HG03558 (cell line): ENCODE results near the gene PPM1H.
A peak's percentile ranks its signal among the peaks of the same experiment; 100 is the strongest.

Experiments
- ATAC-seq: cut with Tn5 transposase; IDR thresholded peaks from one replicate; pipeline ENCODE4 v1.9.1; 2021; ENCODE audit warnings: moderate number of reproducible peaks; ENCODE audit not compliant: unreplicated experiment; ENCODE audit errors: extremely low read depth

PPM1H gene

DNA sequence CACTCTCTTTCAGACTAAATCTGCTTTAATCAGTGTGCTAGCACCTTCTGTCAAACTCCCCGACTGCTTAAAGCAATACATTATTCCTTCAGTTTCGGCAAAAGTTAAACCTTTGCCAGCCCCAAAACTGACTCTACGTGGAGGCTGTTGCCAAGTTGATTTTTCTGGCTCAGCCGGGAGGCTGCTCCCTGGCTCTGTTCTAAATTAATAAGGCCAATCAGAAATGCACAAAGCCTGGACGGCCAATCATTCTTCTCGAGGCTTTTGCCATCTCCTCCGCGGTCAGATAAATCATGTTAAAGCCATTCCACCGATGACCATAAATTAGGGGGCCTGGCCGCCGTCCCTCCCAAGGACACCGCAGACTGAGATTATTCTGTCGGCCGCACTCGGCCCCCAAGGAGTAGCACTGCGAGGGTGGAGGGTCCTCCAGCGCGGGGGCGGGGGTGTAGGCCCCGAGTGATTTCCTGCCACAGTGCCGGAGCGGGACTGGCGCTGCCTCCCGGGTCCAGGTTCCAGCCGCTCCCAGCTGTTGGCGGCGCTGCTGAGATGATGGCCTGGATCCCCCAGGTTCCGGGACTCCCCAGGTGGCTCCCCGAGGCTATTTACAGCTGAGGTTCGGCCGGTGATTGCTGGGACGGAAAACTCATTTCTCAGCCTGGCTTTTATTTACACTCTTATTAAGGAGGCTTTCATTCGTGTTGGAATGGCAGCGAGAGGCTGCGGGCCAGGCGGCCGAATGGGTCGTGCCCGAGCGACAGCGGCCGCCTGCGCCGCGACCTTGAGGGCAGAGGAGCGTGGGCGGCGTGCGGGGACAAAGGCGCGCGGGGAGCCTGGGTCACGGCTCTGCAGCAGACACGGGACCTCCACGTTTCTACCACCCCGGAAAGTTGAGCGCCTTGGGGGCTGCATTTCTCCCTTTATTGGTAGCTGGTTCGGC is 303.2 kb downstream of the PPM1H start:
- no peak for ATAC-seq

DNA sequence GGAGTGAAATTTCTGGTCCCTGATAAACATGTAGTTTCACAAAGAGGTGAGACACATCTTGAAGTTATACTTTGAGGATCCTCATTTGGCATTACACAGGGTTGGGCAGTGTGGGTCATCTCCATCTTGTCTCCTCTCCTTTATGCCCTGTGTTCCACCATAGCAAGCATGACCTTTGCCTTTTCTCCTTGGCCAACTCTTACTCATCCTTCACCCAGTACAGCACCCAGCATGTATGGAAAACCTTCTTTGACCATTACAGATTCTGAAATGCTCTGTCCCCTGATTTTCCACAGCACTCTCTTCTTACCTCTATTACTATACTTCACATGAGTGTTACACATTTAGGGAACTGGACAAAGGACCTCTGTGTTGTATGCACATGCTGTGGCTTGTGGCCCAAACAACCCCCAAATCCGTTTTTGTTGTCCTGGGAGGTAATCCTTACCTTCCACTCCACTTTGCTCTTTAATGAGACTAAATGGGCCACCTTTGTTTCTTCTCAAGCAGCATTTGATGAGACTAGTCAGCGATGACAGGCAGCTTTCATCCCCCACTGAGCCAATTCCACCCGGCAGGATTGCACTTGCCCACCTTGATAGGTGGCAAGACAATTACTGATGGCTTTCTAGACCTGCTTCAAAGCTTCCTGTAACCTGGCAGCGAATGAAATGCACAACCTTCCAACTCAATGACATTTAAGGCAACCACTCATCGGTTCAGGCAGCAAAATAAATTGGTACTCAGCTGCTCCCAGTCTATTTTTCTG is 304.8 kb downstream of the PPM1H start:
- ATAC-seq = no peak

DNA sequence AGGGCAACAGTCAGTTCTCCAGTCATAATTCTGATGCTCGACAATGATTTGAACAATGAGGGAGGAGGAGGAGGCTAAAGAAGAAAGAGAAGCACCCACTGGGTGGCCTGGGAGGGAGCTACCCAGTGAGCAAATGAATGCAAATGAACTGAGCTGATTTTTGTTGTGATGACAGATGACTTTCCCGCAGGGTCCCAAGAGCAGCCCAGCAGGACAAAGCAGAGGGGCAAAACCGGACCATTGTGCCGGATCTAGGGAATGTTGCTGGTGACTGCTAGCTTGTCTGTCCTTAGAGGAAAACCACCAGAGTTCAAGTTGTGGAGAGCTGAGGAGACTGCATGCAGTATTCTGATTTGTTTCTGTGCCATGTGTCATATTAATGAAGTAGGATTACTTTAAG is 305.5 kb downstream of the PPM1H start:
- ATAC-seq = no peak

DNA sequence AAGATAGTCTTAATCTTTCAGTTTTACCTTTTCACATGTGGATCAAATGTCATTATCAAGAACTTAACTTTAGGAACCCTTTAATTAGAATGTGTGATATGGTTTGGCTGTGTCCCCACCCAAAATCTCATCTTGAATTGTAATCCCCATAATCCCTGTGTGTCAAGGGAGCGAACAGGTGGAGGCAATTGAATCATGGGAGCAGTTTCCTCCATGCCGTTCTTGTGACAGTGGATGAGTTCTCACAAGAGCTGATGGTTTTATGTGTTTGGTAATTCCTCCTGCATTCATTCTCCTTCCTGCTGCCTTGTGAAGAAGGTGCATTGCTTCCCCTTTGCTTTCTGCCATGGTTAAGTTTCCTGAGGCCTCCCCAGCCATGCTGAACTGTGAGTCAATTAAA is 307.8 kb downstream of the PPM1H start:
- no peak for ATAC-seq

DNA sequence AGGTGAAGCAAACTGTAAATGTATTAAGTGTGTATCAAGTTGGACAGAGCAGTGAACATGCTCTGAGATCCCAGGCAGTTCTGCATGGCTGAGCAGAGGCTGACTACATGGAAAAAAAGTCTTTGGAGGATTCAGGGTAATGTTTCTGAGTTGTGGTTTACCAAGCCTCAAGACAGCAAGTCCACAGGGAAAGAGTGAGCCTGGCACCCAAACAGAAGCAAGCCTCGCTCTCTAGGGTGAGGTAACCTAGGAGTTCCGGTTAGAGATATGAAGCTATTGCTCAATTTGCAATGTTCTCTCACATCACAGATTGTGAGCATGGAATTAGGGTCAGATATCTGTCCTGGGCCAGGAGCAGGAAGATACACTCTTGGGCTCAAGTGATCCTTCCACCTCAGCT is 309.7 kb downstream of the PPM1H start:
- ATAC-seq = no peak

DNA sequence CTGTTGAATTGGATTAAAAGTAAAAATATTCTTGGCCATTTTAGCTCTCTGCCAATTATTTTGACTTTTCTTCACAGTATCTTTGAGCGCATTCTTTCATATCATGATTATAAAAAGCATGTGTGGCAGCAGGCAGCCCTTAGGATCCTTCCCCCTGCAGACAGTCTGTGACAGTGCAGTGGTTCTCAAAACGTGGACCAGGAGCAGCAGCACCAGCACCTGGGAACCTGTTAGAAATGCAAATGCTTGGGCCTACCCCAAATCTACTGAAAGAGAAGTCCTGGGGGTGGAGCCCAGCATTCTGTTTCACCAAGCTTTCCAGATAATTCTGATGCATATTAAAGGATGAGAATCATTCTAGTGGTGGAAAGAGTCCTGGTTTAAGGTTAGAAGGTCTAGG is 312.8 kb downstream of the PPM1H start:
- no peak for ATAC-seq

DNA sequence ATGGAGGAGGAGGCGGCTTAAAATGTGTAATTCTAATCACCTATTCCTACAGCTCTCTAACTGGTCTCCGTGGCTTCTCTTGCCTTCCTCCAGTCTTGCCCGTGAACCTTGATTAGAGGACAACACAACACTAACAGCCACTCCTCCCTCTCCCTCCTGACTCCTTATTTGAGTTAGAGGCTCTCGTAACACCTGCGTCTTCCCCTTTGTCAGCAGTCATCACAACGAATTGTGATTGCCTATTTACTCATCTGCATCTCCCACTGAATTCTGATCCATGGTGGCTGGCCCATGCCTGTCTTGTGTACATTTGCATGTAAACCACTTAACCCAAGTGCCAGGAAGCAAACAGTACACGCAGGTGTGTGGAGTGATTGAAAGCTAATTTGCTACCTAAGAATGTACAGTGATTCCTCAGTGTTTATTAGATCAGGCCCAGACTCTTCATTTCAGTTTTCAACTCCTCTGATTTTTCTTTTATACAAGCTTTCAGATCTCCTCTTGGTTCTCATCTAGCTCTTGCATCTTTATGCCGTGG is 313.8 kb downstream of the PPM1H start:
- ATAC-seq = no peak

DNA sequence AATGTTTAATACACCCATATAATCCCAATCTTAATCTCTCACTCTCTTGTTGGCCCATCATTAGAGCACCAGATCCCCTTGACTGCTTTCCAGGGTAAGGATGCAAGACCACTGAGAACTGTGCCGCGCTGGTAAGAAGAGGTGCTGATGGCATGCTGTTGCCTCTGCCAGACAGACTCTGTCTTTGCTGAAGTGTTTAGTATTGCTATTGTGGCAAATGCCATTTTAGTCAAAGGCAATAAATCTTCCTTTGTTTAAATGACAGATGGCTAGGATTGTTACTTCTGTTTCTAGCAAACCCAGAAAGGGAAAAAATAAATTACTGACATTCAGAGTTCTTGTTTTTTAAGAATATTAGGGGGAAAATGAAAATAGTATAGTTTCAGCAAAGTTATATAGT is 316.0 kb downstream of the PPM1H start:
- ATAC-seq = no peak

DNA sequence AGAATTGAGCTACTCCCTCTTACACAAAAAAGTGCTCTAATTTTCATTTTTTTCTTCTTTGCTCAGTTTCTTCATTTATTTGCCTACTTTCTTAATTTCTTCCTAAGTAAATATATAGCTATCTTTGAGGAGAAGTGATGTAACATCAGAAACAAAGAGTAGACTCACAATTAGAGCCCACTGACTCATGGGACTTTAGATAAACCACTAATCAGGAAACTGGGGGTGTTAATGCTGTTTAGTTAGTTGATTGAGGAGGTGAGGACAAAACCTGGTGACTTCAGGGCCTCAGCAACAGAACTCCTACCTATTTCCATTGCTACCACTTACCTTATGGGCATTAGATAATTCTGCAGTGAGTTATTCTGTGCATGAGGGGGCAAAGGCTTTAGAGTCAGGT is 316.6 kb downstream of the PPM1H start:
- no peak for ATAC-seq

DNA sequence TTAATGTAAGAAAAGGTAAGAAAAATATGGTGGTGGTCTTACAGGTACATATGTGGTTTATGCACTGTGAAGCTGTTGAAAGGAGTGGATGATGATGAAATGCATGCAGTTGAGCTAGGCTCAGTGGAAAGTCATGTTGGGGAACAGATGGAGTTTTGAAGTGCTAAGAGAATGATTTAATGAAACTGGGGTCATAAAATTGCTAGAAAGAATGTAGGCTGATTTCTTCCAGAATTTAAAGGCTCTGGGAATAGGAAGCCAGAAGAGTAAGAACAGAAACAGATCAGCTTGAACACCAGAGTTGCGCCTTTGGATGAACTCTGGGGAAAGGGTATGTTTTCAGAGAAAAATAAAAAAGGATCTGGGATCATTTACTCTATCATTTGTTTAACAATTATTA is 321.9 kb downstream of the PPM1H start:
- no peak for ATAC-seq

DNA sequence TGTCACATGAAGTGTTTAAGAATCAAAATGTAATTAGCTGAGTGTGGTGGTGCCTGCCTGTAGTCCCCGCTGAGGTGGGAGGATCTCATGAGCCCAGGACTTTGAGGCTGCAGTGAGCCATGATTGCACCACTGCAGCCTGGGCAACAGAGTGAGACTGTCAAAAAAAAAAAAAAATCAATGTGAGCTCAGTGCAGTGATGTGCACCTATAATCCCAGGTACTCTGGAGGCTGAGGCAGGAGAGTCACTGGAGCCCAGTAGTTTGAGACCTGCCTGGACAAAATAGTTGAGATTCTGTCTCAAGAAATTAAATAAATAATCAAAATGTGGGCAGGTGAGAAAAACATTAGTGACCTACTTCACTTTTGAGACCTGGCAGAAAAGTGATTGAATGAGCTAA is 328.3 kb downstream of the PPM1H start:
- no peak for ATAC-seq

DNA sequence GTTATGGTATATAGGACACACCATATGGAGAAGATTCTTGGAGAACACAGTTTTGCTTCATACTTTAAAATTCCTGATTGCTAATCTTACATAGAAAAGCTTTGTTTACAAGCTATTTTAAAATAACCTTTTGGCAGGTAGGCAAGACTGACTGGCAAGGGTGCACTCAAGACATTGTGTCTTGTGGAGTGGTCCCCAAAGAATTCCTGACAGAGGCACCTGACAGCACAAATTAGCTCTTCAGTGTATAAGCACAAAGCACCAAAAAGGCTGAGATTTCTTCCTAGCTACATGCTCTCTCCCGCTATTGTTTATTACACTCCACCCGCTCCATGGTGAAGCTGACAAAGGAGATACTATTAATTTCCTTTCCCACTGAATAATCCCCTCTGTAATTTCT is 329.0 kb downstream of the PPM1H start:
- ATAC-seq = no peak

DNA sequence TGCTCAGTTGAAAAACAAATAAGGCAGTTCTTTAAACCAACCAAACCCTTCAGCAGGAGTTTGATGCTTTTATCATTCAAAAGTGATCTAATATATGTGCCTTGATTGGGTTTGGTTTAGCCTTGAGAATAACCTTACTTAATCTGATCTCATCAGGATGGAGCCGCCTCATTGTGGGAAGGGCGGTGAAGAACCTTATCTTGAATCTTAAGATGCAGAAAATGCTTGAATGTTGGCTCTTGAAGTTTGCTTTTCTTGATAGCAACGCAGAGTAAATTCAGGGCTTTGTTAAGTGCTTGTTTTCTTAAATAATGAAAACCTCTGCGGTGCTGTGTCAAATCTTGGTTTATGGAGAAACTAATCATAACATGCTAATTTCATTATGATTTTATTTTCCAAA is 330.1 kb downstream of the PPM1H start:
- ATAC-seq = no peak

DNA sequence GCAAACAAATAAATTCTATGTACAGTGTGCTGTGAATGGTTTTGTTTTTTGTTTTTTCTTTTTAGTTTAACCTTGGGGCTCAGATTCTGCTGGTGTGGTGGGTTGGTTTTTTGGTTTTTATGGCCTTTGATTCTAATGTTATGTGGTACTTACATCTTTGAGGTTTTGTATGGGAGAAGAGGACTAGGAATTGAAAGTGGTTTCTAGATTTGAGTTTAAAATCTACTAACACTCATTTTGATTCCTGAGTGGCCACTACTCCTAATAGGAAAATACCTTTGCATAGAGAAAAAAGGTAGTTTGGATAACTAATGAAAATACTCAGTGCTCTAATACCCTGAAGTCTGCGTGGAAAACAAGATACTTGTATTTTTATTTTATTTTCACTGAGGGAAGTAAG is 330.6 kb downstream of the PPM1H start:
- no peak for ATAC-seq

DNA sequence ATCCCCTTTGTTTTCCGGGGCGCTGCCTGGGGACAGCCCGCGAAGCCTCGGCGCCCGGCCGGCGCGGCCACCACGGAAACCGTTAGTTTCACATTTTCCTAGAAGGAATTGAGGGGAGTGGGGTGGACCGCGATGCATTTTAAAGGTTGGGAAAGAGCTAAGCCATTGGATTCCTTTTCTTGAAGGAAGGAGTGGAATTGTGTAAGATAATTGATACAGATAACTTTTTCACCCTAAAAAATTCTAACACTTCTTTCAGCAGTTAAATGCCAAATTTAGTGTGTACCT is 331.2 kb downstream of the PPM1H start:
- no peak for ATAC-seq

DNA sequence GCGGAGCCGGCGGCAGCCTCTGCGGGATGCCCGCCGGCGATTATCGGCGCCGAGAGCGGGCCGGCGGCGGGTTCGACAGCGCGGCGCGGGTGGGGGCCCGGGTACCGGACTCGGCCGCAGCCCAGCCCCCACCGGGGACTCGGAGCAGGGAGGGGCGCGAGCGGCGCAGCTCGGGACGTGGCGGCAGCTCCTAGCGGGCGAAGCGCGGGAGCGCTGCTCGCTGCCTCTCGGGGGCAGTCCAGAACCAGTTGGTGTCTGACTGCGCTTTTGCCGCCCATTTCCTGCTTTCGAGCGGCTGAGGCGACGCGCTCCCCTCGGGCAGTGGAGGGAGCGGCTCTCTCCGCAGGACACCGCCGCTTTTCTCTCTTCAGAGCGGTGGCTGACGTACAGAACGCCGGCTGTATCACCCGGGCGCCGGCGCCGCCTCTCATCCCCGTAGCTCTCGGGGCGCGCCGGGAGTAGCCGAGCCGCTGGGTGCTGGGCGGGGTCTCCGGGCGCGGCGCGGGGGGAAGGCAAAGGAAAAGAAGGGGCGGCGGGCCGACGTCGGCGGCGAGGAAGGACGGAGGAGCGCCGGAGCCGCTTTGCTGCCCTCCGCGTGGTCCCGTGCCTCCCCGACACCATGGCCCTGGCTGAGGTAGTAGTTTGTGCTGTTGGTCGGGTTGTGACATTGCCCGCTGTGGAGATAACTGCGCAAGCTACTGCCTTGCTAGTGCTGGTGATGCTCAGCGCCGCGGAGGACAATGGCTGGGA is 331.7 kb downstream of the PPM1H start:
- peak; percentile 47 for ATAC-seq

DNA sequence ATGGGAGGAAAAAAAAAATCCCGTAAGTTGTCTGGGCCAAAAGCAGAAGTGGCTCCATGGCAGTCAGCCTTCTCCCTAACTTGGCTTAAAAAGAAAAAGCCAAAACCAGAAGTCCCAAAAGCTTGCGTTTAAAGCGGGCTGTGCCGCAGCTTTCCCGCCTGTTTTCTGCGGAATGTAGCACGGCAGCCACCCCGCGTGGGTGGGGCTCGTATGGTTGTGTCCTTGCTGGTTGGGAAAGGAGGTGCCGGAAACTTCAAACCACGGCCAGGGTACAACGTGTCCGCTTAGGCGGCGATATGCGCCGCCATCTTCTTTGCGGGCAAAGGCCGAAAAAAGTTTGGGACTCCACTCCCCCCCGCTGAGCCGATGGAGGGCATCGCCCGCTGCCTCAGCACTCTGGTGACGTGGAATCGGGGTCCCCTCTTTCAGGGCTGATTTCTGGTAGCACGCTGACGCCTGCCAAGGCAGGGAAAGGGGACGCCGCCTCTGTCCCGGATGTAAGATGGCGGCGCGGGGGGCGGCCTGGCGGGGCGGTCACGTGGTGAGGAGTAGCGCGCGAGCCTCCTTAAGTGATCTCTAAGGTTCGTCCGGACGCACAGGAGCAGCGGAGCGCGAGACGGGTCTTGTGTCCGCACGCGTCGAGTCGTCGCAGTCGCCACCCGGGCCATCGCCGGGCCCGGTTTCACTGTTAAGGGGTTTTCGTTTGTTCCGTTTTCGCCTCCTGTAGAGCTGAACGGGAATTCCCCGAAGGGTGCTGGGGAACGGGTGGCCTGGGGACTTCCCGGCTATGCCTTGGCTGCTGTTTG is 332.5 kb downstream of the PPM1H start:
- ATAC-seq = peak; percentile 62

DNA sequence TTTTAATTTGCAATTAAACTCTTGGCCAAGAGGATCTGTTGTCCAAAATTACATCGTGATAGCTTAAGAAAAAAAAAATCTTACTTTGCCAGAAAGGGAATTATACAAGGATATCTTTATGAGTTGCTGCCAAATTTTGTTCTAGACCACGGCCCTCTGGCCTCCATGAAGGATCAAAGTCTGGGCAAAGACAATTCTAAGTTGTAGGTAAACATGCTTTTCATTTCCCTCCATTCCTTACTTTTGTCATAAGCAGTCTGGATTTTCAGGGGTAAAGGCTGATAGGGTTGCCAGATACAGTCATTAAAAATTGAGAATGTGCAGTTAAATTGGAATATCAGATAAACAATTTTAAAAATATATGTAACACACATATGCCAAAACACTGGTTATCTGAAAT is 333.2 kb downstream of the PPM1H start:
- no peak for ATAC-seq

DNA sequence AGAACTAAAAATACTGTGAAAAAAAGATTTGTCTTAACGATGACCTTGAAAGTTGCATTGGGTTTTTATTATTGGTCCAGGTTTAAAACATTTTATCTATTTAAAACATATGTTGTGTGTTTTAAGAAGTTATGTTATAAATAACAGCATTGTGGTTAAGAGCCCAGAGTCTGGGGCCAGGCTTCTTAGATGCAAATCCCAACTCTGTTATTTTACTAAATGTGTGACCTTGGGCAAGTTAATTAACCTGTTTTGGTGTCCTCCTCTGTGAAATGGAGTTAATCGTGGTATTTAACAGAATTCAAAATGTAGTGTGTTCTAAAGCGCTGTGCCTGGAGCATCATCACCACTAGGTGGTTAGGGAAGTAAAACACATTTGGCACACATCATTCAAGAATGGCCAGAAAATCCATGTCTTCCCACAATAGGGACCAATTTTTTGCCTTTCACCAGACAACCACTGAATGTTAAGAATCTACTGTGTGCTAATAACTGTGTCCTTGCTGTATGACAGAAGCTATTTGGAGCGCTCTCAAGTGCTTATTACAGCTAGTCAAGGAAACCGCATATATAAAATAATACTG is 335.0 kb downstream of the PPM1H start:
- ATAC-seq = no peak

DNA sequence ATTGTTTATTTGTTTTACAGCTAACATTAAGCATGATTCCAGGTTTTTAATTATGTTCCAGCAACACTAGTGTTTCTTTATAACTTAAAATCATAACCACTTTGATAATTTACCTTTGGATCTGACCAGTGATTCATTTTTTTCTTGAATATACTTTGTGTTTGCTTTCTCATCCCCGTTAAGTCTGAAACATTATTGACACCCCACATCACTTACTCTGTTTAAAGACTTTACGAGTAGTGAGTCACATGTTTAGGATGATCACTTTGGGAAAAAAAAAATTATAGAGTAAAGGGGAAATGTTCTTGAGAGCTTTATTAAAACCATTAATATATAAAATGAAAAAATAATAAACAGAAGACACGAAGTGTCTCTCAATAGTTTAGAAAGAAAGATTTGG is 336.1 kb downstream of the PPM1H start:
- ATAC-seq = no peak
